HCT116 (cell line): Measurements from ENCODE around the gene AGFG2. TPM values are rescaled to one million over a fixed set of nuclear protein-coding genes. Genes with fewer than 3 reads are reported as not detected.
"Not testable (repeated sequence)": the region's sequence is repeated elsewhere in the genome, so short reads cannot be mapped to it uniquely, and the experiment has no call there.

ENCODE experiments used
- ATAC-seq: fragments of 200-7000 bp; cut with Tn5 transposase; 2 replicates; pipeline ENCODE4 v1.9.1; 2020; ENCODE audit warnings: mild to moderate bottlenecking, moderate library complexity
- BruUV-seq: library from RNA; stranded (reverse); fragments of 400-500 nt; replicated peaks from 2 replicates; lab custom pipeline; 2021; lab: Mats Ljungman, UMichigan
- CTCF ChIA-PET: fragments of 300-600 bp; sonication (Branson Sonifier 250); formaldehyde crosslinking; loops from one replicate; lab custom pipeline; 2021; ENCODE audit warnings: antibody characterized with exemption; lab: Charles Lee
- POLR2A ChIA-PET: fragments of 300-600, 350-600 bp; sonication (Branson Sonifier 250); formaldehyde crosslinking; loops from one replicate; lab custom pipeline; 2021; ENCODE audit warnings: antibody characterized with exemption; lab: Charles Lee
- RAD21 ChIA-PET, 2 experiments: fragments of 300-600 bp; sonication (Branson Sonifier 250); formaldehyde crosslinking; loops; one replicate each; lab custom pipeline; 2023; ENCODE audit warnings: low total read pairs in 2 of 2; ENCODE audit not compliant: uncharacterized antibody in 2 of 2, unreplicated experiment in 2 of 2, low non-redundant PET in 1 of 2; lab: Charles Lee
- DNase-seq: peaks from one replicate; pipeline ENCODE4 v3.0.0-alpha.2; 2010; ENCODE audit warnings: low read depth, low spot score
- H2AFZ ChIP-seq: fragments of 200-600 bp; shearing (Covaris generic), sonication (generic); 2 replicates; pipeline ENCODE4 v1.6.1; 2017; ENCODE audit warnings: low read depth, mixed run types, mixed read lengths, antibody characterized with exemption, low read length; ENCODE audit not compliant: poor library complexity, severe bottlenecking
- H3K27ac ChIP-seq: 2 replicates; pipeline ENCODE4 v1.5.1; 2012; ENCODE audit warnings: low read depth, low read length
- H3K27me3 ChIP-seq: fragments of 200-600 bp; sonication (generic); 2 replicates; pipeline ENCODE4 v1.6.1; 2016; ENCODE audit warnings: mixed run types, low read length, mixed read lengths; ENCODE audit not compliant: insufficient read depth
- H3K36me3 ChIP-seq, 2 experiments: fragments of 200-500 bp in 1 of 2; fragments of 200-600 bp in 1 of 2; sonication (Bioruptor generic) in 1 of 2; sonication (generic) in 1 of 2; 2 replicates each; pipeline versions ENCODE4 v1.5.1 to v1.6.1; 2014 to 2016; ENCODE audit warnings: low read length in 2 of 2, inconsistent platforms in 1 of 2, mixed read lengths in 1 of 2, mixed run types in 1 of 2; ENCODE audit not compliant: insufficient read depth in 2 of 2, control insufficient read depth in 1 of 2
- H3K4me1 ChIP-seq, 2 experiments: fragments of 200-600 bp in 1 of 2; sonication (generic) in 1 of 2; 2 replicates each; pipeline versions ENCODE4 v1.5.1 to v1.6.1; 2012 to 2017; ENCODE audit warnings: low read length in 2 of 2, inconsistent platforms in 1 of 2, mild to moderate bottlenecking in 1 of 2, mixed read lengths in 1 of 2, mixed run types in 1 of 2, moderate library complexity in 1 of 2; ENCODE audit not compliant: insufficient read depth in 2 of 2, control insufficient read depth in 1 of 2
- H3K4me2 ChIP-seq: fragments of 200-600 bp; sonication (generic); 2 replicates; pipeline ENCODE4 v1.6.1; 2017; ENCODE audit warnings: mixed run types, low read length, mixed read lengths
- H3K4me3 ChIP-seq, 2 experiments: fragments of 200-600 bp in 1 of 2; sonication (generic) in 1 of 2; replicated peaks in 1 of 2; 2 replicates each; pipeline ENCODE4 v1.5.1; 2011 to 2016; ENCODE audit warnings: low read length in 2 of 2, control low read depth in 1 of 2, low read depth in 1 of 2, mild to moderate bottlenecking in 1 of 2, mixed read lengths in 1 of 2, mixed run types in 1 of 2
- H3K79me2 ChIP-seq: fragments of 200-600 bp; sonication (generic); 2 replicates; pipeline ENCODE4 v1.6.1; 2017; ENCODE audit warnings: mild to moderate bottlenecking, mixed run types, low read length, moderate library complexity, mixed read lengths; ENCODE audit not compliant: insufficient read depth
- H3K9ac ChIP-seq: fragments of 200-600 bp; sonication (generic); 2 replicates; pipeline ENCODE4 v1.6.1; 2016; ENCODE audit warnings: low read length, mixed read lengths
- H3K9me2 ChIP-seq: fragments of 200-600 bp; sonication (generic), shearing (Covaris generic); 2 replicates; pipeline ENCODE4 v1.6.1; 2017; ENCODE audit warnings: mixed run types, mild to moderate bottlenecking, moderate library complexity; ENCODE audit not compliant: insufficient read depth
- H3K9me3 ChIP-seq, 2 experiments: fragments of 200-500 bp in 1 of 2; fragments of 200-600 bp in 1 of 2; sonication (Bioruptor generic) in 1 of 2; sonication (generic) in 1 of 2; 2 replicates each; pipeline ENCODE4 v1.6.1; 2014 to 2017; ENCODE audit warnings: low read length in 2 of 2, mixed read lengths in 2 of 2, inconsistent platforms in 1 of 2, low read depth in 1 of 2, mild to moderate bottlenecking in 1 of 2, mixed run types in 1 of 2, moderate library complexity in 1 of 2; ENCODE audit not compliant: control insufficient read depth in 1 of 2, insufficient read depth in 1 of 2
- H4K20me1 ChIP-seq: fragments of 200-600 bp; sonication (generic), shearing (Covaris generic); 2 replicates; pipeline ENCODE4 v1.6.1; 2017; ENCODE audit warnings: mixed run types, mild to moderate bottlenecking, moderate library complexity; ENCODE audit not compliant: insufficient read depth
- ATF3 ChIP-seq: IDR thresholded peaks from 2 replicates; pipeline ENCODE4 v1.6.1; 2012
- CEBPB ChIP-seq: IDR thresholded peaks from 2 replicates; pipeline ENCODE4 v1.6.1; 2012; ENCODE audit warnings: low read depth
- CTCF ChIP-seq, 3 experiments: fragments of 200-600 bp in 1 of 3; sonication (generic) in 1 of 3; IDR thresholded peaks in 2 of 3; conservative IDR thresholded peaks in 1 of 3; 2 replicates each; pipeline ENCODE4 v1.5.1; 2012 to 2017; ENCODE audit warnings: low read depth in 2 of 3, low read length in 2 of 3, antibody characterized with exemption in 1 of 3, borderline replicate concordance in 1 of 3, control low read depth in 1 of 3, mild to moderate bottlenecking in 1 of 3, mixed read lengths in 1 of 3, mixed run types in 1 of 3, moderate library complexity in 1 of 3; ENCODE audit not compliant: insufficient read depth in 1 of 3
- EZH2 ChIP-seq: fragments of 200-600 bp; sonication (generic); IDR thresholded peaks from 2 replicates; pipeline ENCODE4 v1.6.1; 2017; ENCODE audit warnings: antibody characterized with exemption, mixed run types
- JUND ChIP-seq: IDR thresholded peaks from 2 replicates; pipeline ENCODE4 v1.6.1; 2012
- POLR2A ChIP-seq: IDR thresholded peaks from 2 replicates; pipeline ENCODE4 v1.7.0; 2011; ENCODE audit warnings: borderline replicate concordance; ENCODE audit not compliant: insufficient read depth, insufficient read length; ENCODE audit errors: extremely low read depth
- POLR2AphosphoS5 ChIP-seq: IDR thresholded peaks from 2 replicates; pipeline ENCODE4 v1.6.1; 2011; ENCODE audit warnings: mild to moderate bottlenecking, low read depth, low read length, moderate library complexity
- RAD21 ChIP-seq: IDR thresholded peaks from 2 replicates; pipeline ENCODE4 v1.6.1; 2012; ENCODE audit warnings: low read depth, mild to moderate bottlenecking
- SIN3A ChIP-seq: IDR thresholded peaks from 2 replicates; pipeline ENCODE4 v1.6.1; 2012; ENCODE audit warnings: low read depth
- SP1 ChIP-seq: IDR thresholded peaks from 2 replicates; pipeline ENCODE4 v1.6.1; 2012; ENCODE audit warnings: low read depth
- TCF7L2 ChIP-seq: IDR thresholded peaks from 2 replicates; pipeline ENCODE4 v1.7.0; 2011; ENCODE audit warnings: borderline replicate concordance, inconsistent platforms; ENCODE audit not compliant: insufficient read depth, insufficient read length; ENCODE audit errors: extremely low read depth
- YY1 ChIP-seq: IDR thresholded peaks from 2 replicates; pipeline ENCODE4 v1.6.1; 2011; ENCODE audit warnings: low read length, low read depth, moderate library complexity, mild to moderate bottlenecking; ENCODE audit not compliant: insufficient replicate concordance; ENCODE audit errors: extremely low read depth
- ZBTB33 ChIP-seq: IDR thresholded peaks from 2 replicates; pipeline ENCODE4 v1.6.1; 2011; ENCODE audit warnings: mild to moderate bottlenecking, low read length, moderate library complexity; ENCODE audit not compliant: insufficient replicate concordance; ENCODE audit errors: extremely low read depth
- intact Hi-C: fragments of 100-400 bp; cut with micrococcal nuclease; formaldehyde crosslinking; loops from 2 replicates; pipeline ENCODE4 v1.10.0; 2022
- total RNA-seq: library from RNA; stranded (reverse); gene quantifications from one replicate; pipeline ENCODE4 v1.2.1, GENCODE V29; 2021; ENCODE audit not compliant: unreplicated experiment

AGFG2 gene
- total RNA-seq, 1 experiment from 2014 or later = 14.0 TPM

- intact Hi-C loops, RAD21 ChIA-PET, CTCF ChIA-PET: not testable (repeated sequence)
These were observed 2.3 kb upstream of the AGFG2 start for GRCh38 chr7:100536695-100537094.

GRCh38 chr7:100538348-100538653, 702 bp upstream of the AGFG2 start:
- Histone ChIP-seq H3K4me1 (peaks cover 12 to 20% of the 10 kb centered on the region in 2 experiments; a peak in 3 of 4 replicates), H3K9me3 (no peaks in the 10 kb centered on the region), H3K4me2 (peak overlapping the region; percentile 87), H3K9me2 (no peaks in the 10 kb centered on the region), H2AFZ (peak overlapping the region; percentile 97), H4K20me1 (no peaks in the 10 kb centered on the region), H3K79me2 (peaks cover 6% of the 10 kb centered on the region; the same call in 1 of the 2 replicates), H3K27me3 (no peaks in the 10 kb centered on the region), H3K4me3 (peak overlapping the region; percentile 39 to 54)
- TSS peak; percentile 99 for BruUV-seq
- ChIA-PET RAD21 (no interaction called here), POLR2A (interaction anchor here (1.0 to 1.5 kb wide), 3 partner anchors 11 to 109 kb away, joined by 3 to 8 read pairs (median 5); partner anchors contain the start of genes MEPCE and ZCWPW1)
- peak; percentile 7 for ATAC-seq
- intact Hi-C loops = no loop called here
- TF ChIP-seq ATF3 = no peak
- no peak for TF ChIP-seq POLR2AphosphoS5
- TF ChIP-seq YY1 = no peak
- TF ChIP-seq JUND = no peak
- TF ChIP-seq ZBTB33 = no peak
- TF ChIP-seq TCF7L2 = no peak
- TF ChIP-seq CEBPB = no peak
- TF ChIP-seq RAD21 = no peak
- no peak for TF ChIP-seq SIN3A
- no peak for TF ChIP-seq CTCF (IDR thresholded peaks at IDR 0.05 in 2 of 3, conservative IDR thresholded peaks at IDR 0.05 in 1 of 3; ENCODE audit: borderline replicate concordance in 1 of 3, insufficient read depth in 1 of 3, low read depth in 2 of 3, low read length in 2 of 3)
- TF ChIP-seq SP1 = no peak
- no peak for TF ChIP-seq POLR2A
- TF ChIP-seq EZH2 = no peak
- TF ChIP-seq, all 23 proteins: peak for 0
- no peaks in the 10 kb centered on the region for H3K36me3 ChIP-seq
- peak overlapping the region; percentile 6; the same call in 1 of the 2 replicates for H3K27ac ChIP-seq
- CTCF ChIA-PET = interaction anchor here (1.2 kb wide), 1 partner anchor 48 kb away, joined by 3 read pairs; the partner anchor contains the start of gene FBXO24
- DNase-seq = no peak
- peak overlapping the region; percentile 54 for H3K9ac ChIP-seq

More at GRCh38 chr7:100536695-100537094, 2.3 kb upstream of the AGFG2 start:
- POLR2A ChIA-PET, H3K36me3 ChIP-seq, H3K79me2 ChIP-seq, BruUV-seq, H3K4me2 ChIP-seq, H3K27ac ChIP-seq, DNase-seq, H3K4me3 ChIP-seq, H3K27me3 ChIP-seq, H4K20me1 ChIP-seq, H3K9ac ChIP-seq, H3K9me2 ChIP-seq, H2AFZ ChIP-seq, ATAC-seq, H3K9me3 ChIP-seq: not testable (repeated sequence)
- H3K4me1 ChIP-seq = peaks cover 11 to 18% of the 10 kb centered on the region in 2 experiments; a peak in 3 of 4 replicates
